ENCODE results near the gene GALNT11.
A peak's percentile ranks its signal among the peaks of the same experiment; 100 is the strongest.
"Not testable (repeated sequence)": the region's sequence is repeated elsewhere in the genome, so short reads cannot be mapped to it uniquely, and the experiment has no call there.

Gene GALNT11

DNA sequence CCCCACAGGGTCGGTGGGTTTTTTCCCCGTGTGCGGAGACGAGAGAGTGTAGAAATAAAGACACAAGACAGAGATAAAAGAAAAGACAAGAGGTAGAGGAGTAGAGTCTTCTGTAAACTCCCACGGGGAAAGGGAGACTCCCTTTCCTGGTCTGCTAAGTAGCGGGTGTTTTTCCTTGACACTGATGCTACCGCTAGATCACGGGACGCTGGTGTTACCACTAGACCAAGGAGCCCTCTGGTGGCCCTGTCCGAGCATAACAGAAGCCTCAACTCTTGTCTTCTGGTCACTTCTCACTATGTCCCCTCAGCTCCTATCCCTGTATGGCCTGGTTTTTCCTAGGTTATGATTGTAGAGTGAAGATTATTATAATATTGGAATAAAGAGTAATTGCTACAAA is 4.6 kb downstream of the GALNT11 start:
- DNase-seq = peak; percentile 49

DNA sequence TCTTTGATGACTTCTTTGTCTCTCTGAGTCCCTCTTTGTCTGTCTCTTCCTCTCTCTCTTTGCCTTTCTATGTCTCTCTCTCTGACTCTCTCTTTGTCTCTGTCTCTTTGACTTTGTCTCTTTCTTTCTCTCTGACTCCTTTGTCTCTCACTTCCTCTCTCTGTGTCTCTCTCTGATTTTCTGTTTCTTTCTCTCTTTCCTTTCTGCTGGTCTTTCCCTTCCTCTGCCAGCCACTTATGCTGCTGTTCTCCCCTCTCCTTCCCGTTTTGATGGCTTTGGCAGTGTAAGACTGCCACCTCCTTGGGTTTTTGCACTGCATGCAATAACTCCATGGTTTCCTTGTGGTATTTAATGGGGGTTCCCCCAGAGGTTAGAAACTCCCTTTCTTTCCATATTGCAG is 5.2 kb downstream of the GALNT11 start:
- not testable (repeated sequence) for DNase-seq

- no peak for DNase-seq
Measured at GRCh38 chr7:152035817-152036216, 10.3 kb downstream of the GALNT11 start.

GRCh38 chr7:152038410-152038809 is 12.9 kb downstream of the GALNT11 start:
- DNase-seq = not testable (repeated sequence)

- DNase-seq = not testable (repeated sequence)
Measured at GRCh38 chr7:152043086-152043485, 17.6 kb downstream of the GALNT11 start.

- not testable (repeated sequence) for DNase-seq
Measured at GRCh38 chr7:152044909-152045308, 19.4 kb downstream of the GALNT11 start.

DNA sequence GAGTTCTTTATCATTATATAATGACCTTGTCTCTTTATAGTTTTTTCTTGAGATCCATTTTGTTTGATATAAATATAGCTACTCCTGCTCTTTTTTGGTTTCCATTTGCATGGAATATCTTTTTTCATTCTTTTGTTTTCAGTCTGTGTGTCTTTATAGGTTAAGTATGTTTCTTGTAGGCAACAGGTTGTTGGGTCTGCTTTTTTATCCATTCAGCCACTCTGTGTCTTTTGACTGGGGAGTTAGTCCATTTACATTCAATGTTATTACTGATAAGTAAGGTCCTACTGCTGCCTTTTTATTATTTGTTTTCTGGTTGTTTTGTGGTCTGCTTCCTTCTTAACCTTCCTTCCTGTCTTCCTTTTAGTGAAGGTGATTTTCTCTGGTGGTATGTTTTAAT is 21.1 kb downstream of the GALNT11 start:
- DNase-seq = no peak

DNA sequence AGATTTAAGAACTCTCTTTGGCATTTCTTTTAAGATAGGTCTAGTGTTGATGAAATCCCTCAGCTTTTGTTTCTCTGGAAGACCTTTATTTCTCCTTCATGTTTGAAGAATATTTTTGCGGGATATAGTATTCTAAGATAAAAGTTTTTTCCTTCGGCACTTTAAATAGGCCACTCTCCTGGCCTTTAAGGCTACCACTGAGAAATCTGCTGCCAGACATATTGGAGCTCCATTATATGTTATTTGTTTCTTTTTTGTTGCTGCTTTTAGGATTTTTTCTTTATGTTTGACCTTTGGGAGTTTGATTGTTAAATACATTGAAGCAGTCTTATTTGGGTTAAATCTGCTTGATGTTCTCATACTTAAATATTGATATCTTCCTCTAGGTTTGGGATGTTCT is 22.6 kb downstream of the GALNT11 start:
- no peak for DNase-seq

DNA sequence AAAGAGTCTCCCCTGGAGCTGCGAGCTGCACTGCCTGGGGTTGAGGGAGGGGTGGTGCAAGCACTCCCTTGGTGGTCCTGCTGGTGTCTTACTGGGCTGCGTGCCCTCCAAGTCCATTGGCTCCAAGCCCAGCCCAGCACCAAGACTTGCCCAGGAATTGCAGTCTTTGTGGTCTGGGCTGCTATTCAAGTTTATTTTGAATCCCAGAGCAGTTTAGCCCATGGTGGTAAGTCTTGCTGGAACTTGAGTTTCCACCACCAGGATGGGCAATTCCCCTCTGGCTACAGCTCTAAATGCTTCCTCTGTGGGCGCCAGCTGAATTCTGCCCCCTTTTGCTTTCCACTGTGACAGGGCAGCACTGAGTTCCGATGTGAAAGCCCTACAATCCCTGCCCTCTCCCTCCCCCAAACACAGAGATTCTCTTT is 25.1 kb downstream of the GALNT11 start:
- DNase-seq = no peak

DNA sequence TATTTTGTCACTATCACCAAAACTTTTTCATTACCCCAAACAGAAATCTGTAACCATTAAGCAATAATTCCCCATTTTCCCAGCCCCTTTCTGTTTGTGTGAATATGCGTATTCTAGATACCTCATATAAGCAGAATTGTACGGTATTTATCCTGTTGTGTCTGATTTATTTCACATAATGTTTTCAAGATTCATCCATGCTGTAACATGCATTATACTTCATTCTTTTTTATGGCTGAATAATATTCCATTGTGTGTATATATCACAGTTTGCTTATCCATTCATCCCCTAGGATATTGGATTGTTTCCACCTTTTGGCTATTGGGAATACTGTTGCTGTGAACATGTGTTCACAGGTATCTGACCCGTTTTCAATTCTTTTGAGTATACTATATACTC is 26.5 kb downstream of the GALNT11 start:
- DNase-seq = no peak

- no peak for DNase-seq
Measured at GRCh38 chr7:152052771-152053170, 27.3 kb downstream of the GALNT11 start.

DNA sequence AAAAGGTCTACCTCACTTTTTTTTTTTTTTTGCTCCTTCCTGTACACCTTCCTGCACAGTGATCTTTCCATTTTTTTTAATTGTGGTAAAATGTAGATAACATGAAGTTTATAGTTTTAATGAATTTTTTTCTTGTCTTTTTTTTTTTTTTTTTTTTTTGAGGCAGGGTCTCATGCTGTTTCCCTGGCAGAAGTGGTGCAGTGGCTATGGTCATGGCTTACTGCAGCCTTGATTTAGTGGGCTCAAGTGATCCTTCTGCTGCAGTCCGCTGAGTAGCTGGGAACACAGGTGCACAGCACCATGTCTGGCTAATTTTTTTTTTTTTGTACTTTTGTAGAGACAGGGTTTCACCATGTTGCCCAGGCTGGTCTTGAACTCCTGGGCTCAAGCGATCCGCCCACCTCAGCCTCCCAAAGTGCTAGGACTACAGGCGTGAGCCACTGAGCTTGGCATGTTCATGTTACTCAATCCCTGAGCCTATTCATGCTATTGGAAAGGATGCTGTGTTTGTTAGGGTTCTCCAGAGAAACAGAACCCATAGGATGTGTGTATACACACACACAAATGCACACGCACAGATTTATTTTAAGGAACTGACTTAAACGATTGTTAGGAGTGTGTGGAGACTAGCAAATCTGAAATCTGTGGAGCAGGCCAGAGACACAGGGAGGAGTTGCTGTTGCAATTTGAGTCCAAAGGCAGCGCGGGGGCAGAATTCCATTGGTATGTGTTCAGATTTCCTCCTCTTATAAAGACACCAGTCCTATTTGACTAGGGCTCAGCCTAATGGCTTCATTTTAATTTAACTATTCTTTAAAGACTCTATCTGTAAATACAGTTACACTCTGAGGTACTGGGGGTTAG is 29.1 kb downstream of the GALNT11 start:
- no peak for DNase-seq

DNA sequence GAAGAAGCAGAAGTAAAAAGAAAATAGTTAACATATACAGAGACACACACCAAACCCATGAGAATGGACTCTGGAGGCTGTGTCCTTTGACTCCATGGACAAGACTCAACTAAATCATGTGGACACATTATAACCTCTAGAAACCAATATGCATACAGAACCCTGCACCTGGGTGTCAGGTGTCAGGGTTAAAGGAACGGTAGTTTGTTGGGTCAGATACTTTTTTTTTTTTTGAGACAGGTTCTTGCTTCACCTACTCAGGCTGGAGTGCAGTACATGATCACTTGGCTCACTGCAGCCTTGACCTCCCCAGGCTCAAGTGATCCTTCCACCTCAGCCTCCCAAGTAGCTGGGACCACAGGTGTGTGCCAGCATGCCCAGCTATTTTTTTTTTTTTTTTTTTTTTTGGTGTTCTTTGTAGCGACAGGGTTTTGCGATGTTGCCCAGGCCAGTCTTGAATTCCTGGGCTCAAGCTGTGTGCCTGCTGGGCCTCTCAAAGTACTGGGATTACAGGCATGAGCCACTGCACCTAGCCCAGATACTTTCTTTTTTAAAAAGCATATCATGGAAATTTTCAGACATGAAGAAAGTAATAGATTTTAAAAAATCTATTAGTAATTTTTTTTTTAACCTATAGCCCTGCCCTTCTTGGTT is 31.3 kb downstream of the GALNT11 start:
- DNase-seq = no peak

GRCh38 chr7:152059311-152059710 is 33.8 kb downstream of the GALNT11 start:
- DNase-seq = no peak

GRCh38 chr7:152061086-152061485 is 35.6 kb downstream of the GALNT11 start:
- DNase-seq = not testable (repeated sequence)

GRCh38 chr7:152063192-152063591 is 37.7 kb downstream of the GALNT11 start:
- DNase-seq = not testable (repeated sequence)

DNA sequence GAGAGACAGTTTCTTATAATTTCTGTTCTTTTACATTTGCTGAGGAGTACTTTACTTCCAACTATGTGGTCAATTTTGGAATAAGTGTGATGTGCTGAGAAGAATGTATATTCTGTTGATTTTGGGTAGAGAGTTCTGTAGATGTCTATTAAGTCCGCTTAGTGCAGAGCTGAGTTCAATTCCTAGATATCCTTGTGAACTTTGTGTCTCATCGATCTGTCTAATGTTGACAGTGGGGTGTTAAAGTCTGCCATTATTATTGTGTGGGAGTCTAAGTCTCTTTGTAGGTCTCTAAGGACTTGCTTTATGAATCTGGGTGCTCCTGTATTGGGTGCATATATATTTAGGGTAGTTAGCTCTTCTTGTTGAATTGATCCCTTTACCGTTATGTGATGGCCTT is 38.3 kb downstream of the GALNT11 start:
- DNase-seq = not testable (repeated sequence)

GRCh38 chr7:152065800-152066344 is 40.4 kb downstream of the GALNT11 start:
- DNase-seq = not testable (repeated sequence)

- DNase-seq = no peak
Measured at GRCh38 chr7:152072421-152072820, 46.9 kb downstream of the GALNT11 start.

DNA sequence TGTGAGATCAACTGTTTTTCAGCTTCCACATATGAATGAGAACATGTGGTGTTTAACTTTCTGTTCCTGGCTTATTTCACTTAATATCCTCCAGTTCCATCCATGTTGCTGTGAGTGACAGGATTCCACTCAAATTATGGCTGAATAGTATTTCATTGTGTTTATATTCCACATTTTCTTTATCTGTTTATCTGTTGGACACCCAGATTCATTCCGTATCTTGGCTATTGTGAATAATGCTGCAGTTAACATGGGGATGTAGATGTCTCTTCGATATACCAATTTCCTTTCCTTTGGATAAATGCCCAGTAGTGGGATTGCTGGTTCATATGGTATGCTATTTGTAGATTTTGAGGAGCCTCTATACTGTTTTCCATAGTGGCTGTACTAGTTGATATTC is 47.9 kb downstream of the GALNT11 start:
- DNase-seq = no peak

DNA sequence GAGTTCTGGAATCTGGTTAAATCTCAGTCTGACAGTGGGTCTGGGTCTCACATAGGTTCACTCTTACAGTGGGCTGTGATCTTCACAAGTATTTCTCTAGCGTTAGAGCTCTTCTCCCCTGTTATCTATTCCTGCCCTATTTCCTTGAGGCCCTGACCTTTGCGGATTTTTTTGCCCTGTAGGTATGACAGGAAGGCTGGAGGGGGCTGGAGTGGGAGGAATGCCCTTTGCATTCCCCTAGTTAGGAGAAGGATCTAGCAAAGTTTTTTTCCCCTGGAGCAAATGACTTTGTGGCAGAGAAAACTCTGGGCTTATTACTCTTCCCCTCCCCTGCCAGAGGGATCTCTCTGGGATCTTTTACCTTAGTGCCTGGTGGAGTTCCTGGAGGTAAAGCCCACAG is 49.2 kb downstream of the GALNT11 start:
- DNase-seq = no peak

GRCh38 chr7:152075379-152075778 is 49.9 kb downstream of the GALNT11 start:
- not testable (repeated sequence) for DNase-seq

DNA sequence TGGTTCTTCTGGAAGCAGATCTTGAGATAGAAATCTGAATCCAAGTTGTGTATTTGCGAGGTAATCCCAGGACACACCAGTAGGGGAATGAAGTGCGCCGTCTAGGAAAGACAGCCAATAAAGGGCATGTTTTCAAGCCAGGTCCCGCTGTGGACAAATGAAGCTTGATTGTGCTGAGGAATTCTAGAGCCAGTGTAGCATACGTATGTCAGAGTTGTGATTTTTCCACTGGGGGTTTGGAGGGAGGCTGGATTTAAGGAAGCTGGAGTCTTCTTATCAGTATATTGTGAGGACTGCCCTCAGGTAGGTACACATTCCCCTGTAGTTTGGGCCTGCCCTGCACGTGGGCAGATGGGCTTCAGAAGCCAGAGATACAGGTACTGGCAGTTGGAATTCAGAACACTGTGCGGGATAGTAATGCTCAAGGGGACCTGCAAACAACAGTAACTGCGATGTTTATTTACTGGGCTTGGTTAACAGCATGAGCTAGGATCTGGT is 50.9 kb downstream of the GALNT11 start:
- no peak for DNase-seq
